ENCODE measurements around the gene NMT2.

- no peak for TF ChIP-seq EGR1 (IDR thresholded peaks at IDR 0.05; ENCODE audit: low read depth in 2 of 2)
- TF ChIP-seq CTCF (IDR thresholded peaks at IDR 0.05; ENCODE audit: low read depth, low read length, missing input control), result no peak
- peak; percentile 82 for TF ChIP-seq SP1 (IDR thresholded peaks at IDR 0.05)
- peak; percentile 32 for TF ChIP-seq ZBTB33 (IDR thresholded peaks at IDR 0.05)
Observed at GRCh38 chr10:15084502-15084922, 84.0 kb downstream of the NMT2 start.
